GM12878 (cell line): ENCODE data around the gene ZNF568. TPM values are rescaled to one million over a fixed set of nuclear protein-coding genes. Genes with fewer than 3 reads are reported as not detected.

ENCODE experiments used
- ATAC-seq: fragments of 200-7000 bp; cut with Tn5 transposase; 3 replicates; pipeline ENCODE4 v1.9.1; 2020; ENCODE audit warnings: mild to moderate bottlenecking, moderate library complexity
- BruUV-seq: library from RNA; stranded (reverse); fragments of 400-500 nt; replicated peaks from 2 replicates; lab custom pipeline; 2021; lab: Mats Ljungman, UMichigan
- CTCF ChIA-PET: fragments of 300-600 bp; sonication (Branson Sonifier 250); formaldehyde crosslinking; extraction: SDS; loops from one replicate; lab custom pipeline; 2021; ENCODE audit warnings: inconsistent platforms; lab: Yijun Ruan, JAX
- POLR2A ChIA-PET: fragments of 350-600 bp; formaldehyde crosslinking; extraction: SDS; loops from one replicate; lab custom pipeline; 2021; ENCODE audit warnings: inconsistent platforms; lab: Charles Lee
- RAD21 ChIA-PET: fragments of 300-600 bp; sonication (Branson Sonifier 250); formaldehyde crosslinking; loops from one replicate; lab custom pipeline; 2023; ENCODE audit warnings: antibody characterized with exemption; ENCODE audit not compliant: unreplicated experiment; lab: Charles Lee
- SMC1A ChIA-PET: fragments of 300-600 bp; sonication (Branson Sonifier 250); formaldehyde crosslinking; loops from one replicate; lab custom pipeline; 2023; ENCODE audit not compliant: unreplicated experiment, uncharacterized antibody; lab: Charles Lee
- DNase-seq: peaks from one replicate; pipeline ENCODE4 v3.0.0-alpha.2; 2011; ENCODE audit warnings: low read depth, low spot score
- FAIRE-seq: peaks from 3 replicates; lab custom pipeline; 2011; peaks lifted over from hg19 to GRCh38; lab: Jason Lieb, UNC
- H2AFZ ChIP-seq: 2 replicates; pipeline ENCODE4 v1.6.0; 2011; ENCODE audit warnings: low read depth, low read length, control low read depth; ENCODE audit not compliant: control insufficient read depth
- H3K27ac ChIP-seq: 2 replicates; pipeline ENCODE4 v1.5.1; 2011; ENCODE audit warnings: control low read depth; ENCODE audit not compliant: control insufficient read depth, insufficient read depth
- H3K27me3 ChIP-seq, 2 experiments: replicated peaks in 1 of 2; 2 replicates each; pipeline versions ENCODE4 v1.6.0 to v1.6.1; 2011; ENCODE audit warnings: low read length in 1 of 2; ENCODE audit not compliant: control insufficient read depth in 2 of 2, insufficient read depth in 2 of 2
- H3K36me3 ChIP-seq, 2 experiments: 2 replicates each; pipeline ENCODE4 v1.5.1; 2011; ENCODE audit warnings: low read length in 1 of 2; ENCODE audit not compliant: control insufficient read depth in 2 of 2, insufficient read depth in 2 of 2
- H3K4me1 ChIP-seq: 2 replicates; pipeline ENCODE4 v1.6.1; 2011; ENCODE audit warnings: mild to moderate bottlenecking, low read length, moderate library complexity, mixed read lengths; ENCODE audit not compliant: control insufficient read depth, insufficient read depth
- H3K4me2 ChIP-seq: 2 replicates; pipeline ENCODE4 v1.6.0; 2011; ENCODE audit warnings: control low read depth; ENCODE audit not compliant: control insufficient read depth, insufficient read depth
- H3K4me3 ChIP-seq: fragments of 200-600 bp; sonication (generic); 2 replicates; pipeline ENCODE4 v1.5.1; 2016
- H3K79me2 ChIP-seq: 2 replicates; pipeline ENCODE4 v1.6.0; 2011; ENCODE audit warnings: low read length; ENCODE audit not compliant: control insufficient read depth, insufficient read depth
- H3K9ac ChIP-seq: 2 replicates; pipeline ENCODE4 v1.8.0; 2011; ENCODE audit warnings: low read length, control low read depth, mixed read lengths; ENCODE audit not compliant: control insufficient read depth, insufficient read depth
- H3K9me3 ChIP-seq: replicated peaks from 3 replicates; pipeline ENCODE4 v1.5.1; 2011; ENCODE audit warnings: mild to moderate bottlenecking, low read length; ENCODE audit not compliant: control insufficient read depth, insufficient read depth
- H4K20me1 ChIP-seq: 2 replicates; pipeline ENCODE4 v1.6.0; 2011; ENCODE audit not compliant: control insufficient read depth, insufficient read depth
- CHD4 ChIP-seq: fragments of 200-600 bp; sonication (generic); IDR thresholded peaks from 2 replicates; pipeline ENCODE4 v1.6.1; 2016; ENCODE audit warnings: mild to moderate bottlenecking
- MTA3 ChIP-seq: IDR thresholded peaks from 2 replicates; pipeline ENCODE4 v1.6.1; 2012; ENCODE audit warnings: low read length, inconsistent platforms, borderline replicate concordance
- NFIC ChIP-seq: IDR thresholded peaks from 2 replicates; pipeline ENCODE4 v1.6.1; 2012; ENCODE audit warnings: low read depth, mild to moderate bottlenecking, inconsistent platforms, low read length, moderate library complexity
- NR2F1 ChIP-seq: fragments of 450-650 bp; conservative IDR thresholded peaks from 2 replicates; pipeline ENCODE4 v1.6.1; 2017; ENCODE audit warnings: mild to moderate bottlenecking
- PKNOX1 ChIP-seq: fragments of 450-650 bp; IDR thresholded peaks from 2 replicates; pipeline ENCODE4 v1.6.1; 2016; ENCODE audit warnings: mild to moderate bottlenecking
- PRDM15 ChIP-seq: fragments of 450-650 bp; formaldehyde crosslinking; IDR thresholded peaks from 2 replicates; pipeline ENCODE4 v1.4.0; 2020; ENCODE audit warnings: mild to moderate bottlenecking, moderate library complexity
- REST ChIP-seq: IDR thresholded peaks from 2 replicates; pipeline ENCODE4 v1.6.1; 2012; ENCODE audit warnings: mild to moderate bottlenecking, low read depth, low read length
- SMAD1 ChIP-seq: fragments of 450-650 bp; IDR thresholded peaks from 2 replicates; pipeline ENCODE4 v1.6.1; 2018; ENCODE audit warnings: mild to moderate bottlenecking, low read depth; ENCODE audit not compliant: partially characterized antibody
- SREBF1 ChIP-seq: IDR thresholded peaks from 2 replicates; pipeline ENCODE4 v1.6.1; 2012; ENCODE audit warnings: mild to moderate bottlenecking, low read length
- TCF12 ChIP-seq: IDR thresholded peaks from 2 replicates; pipeline ENCODE4 v1.6.1; 2011; ENCODE audit warnings: low read depth, mild to moderate bottlenecking, low read length
- ZBTB11 ChIP-seq: fragments of 450-650 bp; formaldehyde crosslinking; IDR thresholded peaks from 2 replicates; pipeline ENCODE4 v1.5.0; 2022; ENCODE audit warnings: mild to moderate bottlenecking, missing genetic modification characterization
- WGBS: methylation state at CpG from one replicate; pipeline ENCODE4 v1.1.6; 2016; ENCODE audit warnings: low lambda C conversion rate; ENCODE audit not compliant: insufficient replicate concordance, insufficient coverage; ENCODE audit errors: missing lambda C conversion rate; 5-methylcytosine and 5-hydroxymethylcytosine counted together
- in situ Hi-C: fragments of 300-500 bp; cut with MboI; formaldehyde crosslinking; loops from 9 replicates; pipeline ENCODE4 v1.14.3; 2018; ENCODE audit warnings: mixed read lengths
- intact Hi-C: fragments of 100-400 bp; cut with micrococcal nuclease; formaldehyde crosslinking; loops from one replicate; pipeline ENCODE4 v1.14.2; 2022; ENCODE audit not compliant: unreplicated experiment
- polyA plus RNA-seq, 11 experiments: library from polyadenylated mRNA; depleted of rRNA in 4 of 11; unstranded in 6 of 11; stranded (reverse) in 5 of 11; fragments of >200 nt; fragmentation: Nextera tagmentation in 4 of 11; fragmentation: Illumina TruSeq in 1 of 11; extraction: Ambion mirVana in 4 of 11; extraction: Trizol in 1 of 11; gene quantifications; 1 replicate in 1 of 11; 2 replicates in 10 of 11; pipeline versions ENCODE4 v1.2.1 to v1.2.3, GENCODE V29; 2011 to 2016; ENCODE audit warnings: inconsistent platforms in 2 of 11, missing spikeins in 2 of 11, low read depth in 1 of 11
- total RNA-seq, 4 experiments: library from RNA; depleted of rRNA in 3 of 4; stranded (reverse); fragments of >200 nt in 3 of 4; fragmentation: Illumina TruSeq in 1 of 4; extraction: Trizol in 1 of 4; gene quantifications; 2 replicates each; pipeline versions ENCODE4 v1.2.1 to v1.2.3, GENCODE V29; 2013 to 2021

ZNF568 gene
- total and polyA plus RNA-seq, 10 of the 15 experiments (the other 5 are each of a cell fraction or from before 2014, with no cell fraction given), result 0.16 to 0.77 (median 0.27) TPM

GRCh38 chr19:37045140-37045539 lies 129.0 kb downstream of the ZNF568 start:
- no peak overlapping the region for H2AFZ ChIP-seq
- BruUV-seq, result no TSS peak
- no peaks in the 10 kb centered on the region for H3K79me2 ChIP-seq
- no peak for TF ChIP-seq NFIC
- no peak for TF ChIP-seq MTA3
- no peak for TF ChIP-seq ZBTB11
- TF ChIP-seq PRDM15 (CRISPR knock-in tag), result no peak
- no peak for TF ChIP-seq CHD4
- TF ChIP-seq TCF12, result no peak
- TF ChIP-seq NR2F1, result no peak
- no peak for TF ChIP-seq SMAD1
- TF ChIP-seq PKNOX1, result no peak
- TF ChIP-seq REST, result no peak
- no peak for TF ChIP-seq SREBF1
- ATAC-seq (no peak), DNase-seq (no peak), FAIRE-seq (no peak)
- no peaks in the 10 kb centered on the region for H3K4me1 ChIP-seq
- H3K4me3 ChIP-seq, result no peak overlapping the region
- ChIA-PET CTCF (no interaction called here), RAD21 (no interaction called here), POLR2A (no interaction called here), SMC1A (no interaction called here)
- no peaks in the 10 kb centered on the region for H3K27me3 ChIP-seq
- H3K9ac ChIP-seq, result no peak overlapping the region
- H3K36me3 ChIP-seq, result no peaks in the 10 kb centered on the region
- no peaks in the 10 kb centered on the region for H4K20me1 ChIP-seq
- in situ Hi-C loops, result no loop called here
- H3K9me3 ChIP-seq, result no peaks in the 10 kb centered on the region
- intact Hi-C loops, result no loop called here
- WGBS, result 0% methylated on average over 1 of the region's 1 CpG
- H3K4me2 ChIP-seq, result no peak overlapping the region
- no peak overlapping the region for H3K27ac ChIP-seq
